Esophagus squamous epithelium (tissue), 5 donors: ENCODE measurements around the gene ADARB2. TPM values are rescaled to one million over a fixed set of nuclear protein-coding genes. Genes with fewer than 3 reads are reported as not detected.

Source experiments
- DNase-seq: peaks from one replicate; lab custom pipeline; 2025; lab: John Stamatoyannopoulos, UW
- H3K27ac ChIP-seq, 4 donors: fragments of 200-600 bp; sonication (generic); one replicate each; pipeline ENCODE4 v1.5.1; 2016 to 2019; ENCODE audit warnings: mild to moderate bottlenecking in 1 of 4
- H3K27me3 ChIP-seq, 4 donors: fragments of 200-600 bp; sonication (generic); 1 replicate in 3 of 4; 2 replicates in 1 of 4; pipeline versions ENCODE4 v1.5.1 to v1.6.0; 2017 to 2021; ENCODE audit warnings: antibody characterized with exemption in 1 of 4
- H3K36me3 ChIP-seq, 3 donors: fragments of 200-600 bp; sonication (generic); one replicate each; pipeline ENCODE4 v1.5.1; 2016 to 2019
- H3K4me1 ChIP-seq, 3 donors: fragments of 200-600 bp; sonication (generic); one replicate each; pipeline ENCODE4 v1.5.1; 2017 to 2019
- H3K4me3 ChIP-seq, 4 donors: fragments of 200-600 bp; sonication (generic); 1 replicate in 3 of 4; 2 replicates in 1 of 4; pipeline ENCODE4 v1.5.1; 2016 to 2019; ENCODE audit warnings: mild to moderate bottlenecking in 2 of 4, moderate library complexity in 1 of 4
- H3K9me3 ChIP-seq, 3 donors: fragments of 200-600 bp; sonication (generic); one replicate each; pipeline ENCODE4 v1.5.1; 2016 to 2019
- POLR2A ChIP-seq, 4 donors: fragments of 450-650 bp; IDR thresholded peaks; one replicate each; pipeline ENCODE4 v1.6.1; 2017; ENCODE audit warnings: antibody characterized with exemption in 4 of 4, mild to moderate bottlenecking in 4 of 4, moderate library complexity in 3 of 4
- WGBS, 2 donors: methylation state at CpG; one replicate each; pipeline ENCODE4 v1.1.5; 2018; 5-methylcytosine and 5-hydroxymethylcytosine counted together
- intact Hi-C: fragments of 100-400 bp; cut with DNase I; formaldehyde crosslinking; loops from one replicate; pipeline ENCODE4 v1.15.0; 2022
- total RNA-seq, 4 donors: library from RNA; depleted of rRNA; stranded (reverse); fragments of >200 nt; gene quantifications; one replicate each; pipeline ENCODE4 v1.1.0, GENCODE V29; 2016
- TF ChIP-seq, protein P1 (sequence below), 6 experiments: fragments of 450-650 bp in 4 of 6; fragments of 200-600 bp in 2 of 6; sonication (generic) in 2 of 6; IDR thresholded peaks; one replicate each; pipeline ENCODE4 v1.5.1; 2016 to 2019; ENCODE audit warnings: antibody characterized with exemption in 6 of 6, mild to moderate bottlenecking in 4 of 6, moderate library complexity in 4 of 6
- donor health status: DM: yes; HTN: yes; CAD: no.

Gene ADARB2
- total RNA-seq, 4 donors from 2014 or later: 0.21 to 3.5 (median 1.5) TPM

DNA sequence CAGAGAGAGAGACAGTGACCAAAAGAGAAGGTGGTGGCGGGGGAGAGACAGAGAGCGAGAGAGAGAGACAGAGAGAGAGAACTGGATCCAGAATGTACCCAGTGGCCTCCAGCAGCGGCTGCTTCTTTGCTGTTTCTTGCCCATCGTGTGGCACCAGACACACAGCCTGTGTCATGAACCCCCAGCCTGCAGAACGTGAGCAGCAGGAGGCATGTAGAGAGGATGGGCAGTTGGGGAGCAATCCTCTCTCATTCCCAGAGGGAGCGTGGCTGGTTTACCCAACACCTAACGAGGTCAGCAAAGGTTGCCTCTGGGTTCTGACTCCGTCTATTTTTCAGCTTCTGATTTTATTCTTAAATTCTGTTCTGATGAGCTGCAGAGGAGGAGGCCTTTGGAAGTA lies 168.1 kb downstream of the ADARB2 start:
- Histone ChIP-seq H3K4me3 (no peak overlapping the region), H3K27me3 (no peaks in the 10 kb centered on the region), H3K36me3 (no peaks in the 10 kb centered on the region), H3K9me3 (no peaks in the 10 kb centered on the region), H3K4me1 (no peaks in the 10 kb centered on the region), H3K27ac (no peak overlapping the region)
- TF ChIP-seq POLR2A (IDR thresholded peaks at IDR 0.05): no peak
- intact Hi-C loops: no loop called here
- DNase-seq: no peak
- WGBS, 2 donors: 70 to 76% methylated on average over 8 of the region's 8 CpGs

DNA sequence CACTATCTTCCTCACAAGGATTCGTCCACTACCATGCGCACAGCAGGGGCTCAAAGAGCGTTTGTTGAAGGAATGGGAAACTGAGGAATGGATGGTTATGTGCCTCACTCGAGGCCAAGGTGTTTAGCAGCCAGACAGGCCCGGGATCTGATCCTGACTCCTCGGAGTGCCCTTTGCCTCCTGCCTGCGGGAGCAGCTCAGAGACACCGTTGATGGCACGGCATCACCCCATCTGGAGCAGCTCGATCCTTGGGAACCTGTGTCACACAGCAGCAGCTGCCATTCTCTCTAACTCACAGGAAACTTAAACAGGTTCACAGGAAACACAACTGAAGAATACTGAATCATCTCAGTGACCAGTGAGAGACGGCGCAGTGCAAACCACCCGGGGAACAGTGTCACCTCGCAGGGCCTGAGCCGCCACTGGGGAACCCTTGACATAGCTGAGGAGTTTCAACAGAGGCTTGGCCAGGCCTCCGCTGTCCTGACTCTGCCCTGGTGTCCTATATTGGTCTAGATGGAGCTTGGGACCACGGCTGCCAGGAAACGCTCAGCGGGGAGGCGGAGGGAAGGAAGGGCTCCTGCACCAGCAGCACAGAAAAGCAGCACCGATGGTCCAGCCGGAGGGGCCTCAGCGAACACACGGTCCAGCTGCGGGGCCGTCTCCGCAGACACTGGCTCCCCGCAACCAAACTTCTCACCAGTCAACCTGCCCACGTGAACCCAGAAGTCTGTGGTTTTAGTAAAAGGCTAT lies 169.4 kb downstream of the ADARB2 start:
- 78 to 85% methylated on average over 7 to 14 of the region's 29 CpGs for WGBS, 2 donors
- intact Hi-C loops: no loop called here
- DNase-seq: no peak
- Histone ChIP-seq H3K4me1 (no peaks in the 10 kb centered on the region), H3K9me3 (no peaks in the 10 kb centered on the region), H3K27me3 (peaks cover 0 to 4% (median 0%) of the 10 kb centered on the region in 4 donors), H3K36me3 (no peaks in the 10 kb centered on the region), H3K4me3 (no peak overlapping the region), H3K27ac (no peak overlapping the region)
- TF ChIP-seq POLR2A (IDR thresholded peaks at IDR 0.05): no peak
- TF ChIP-seq, protein P1, sequence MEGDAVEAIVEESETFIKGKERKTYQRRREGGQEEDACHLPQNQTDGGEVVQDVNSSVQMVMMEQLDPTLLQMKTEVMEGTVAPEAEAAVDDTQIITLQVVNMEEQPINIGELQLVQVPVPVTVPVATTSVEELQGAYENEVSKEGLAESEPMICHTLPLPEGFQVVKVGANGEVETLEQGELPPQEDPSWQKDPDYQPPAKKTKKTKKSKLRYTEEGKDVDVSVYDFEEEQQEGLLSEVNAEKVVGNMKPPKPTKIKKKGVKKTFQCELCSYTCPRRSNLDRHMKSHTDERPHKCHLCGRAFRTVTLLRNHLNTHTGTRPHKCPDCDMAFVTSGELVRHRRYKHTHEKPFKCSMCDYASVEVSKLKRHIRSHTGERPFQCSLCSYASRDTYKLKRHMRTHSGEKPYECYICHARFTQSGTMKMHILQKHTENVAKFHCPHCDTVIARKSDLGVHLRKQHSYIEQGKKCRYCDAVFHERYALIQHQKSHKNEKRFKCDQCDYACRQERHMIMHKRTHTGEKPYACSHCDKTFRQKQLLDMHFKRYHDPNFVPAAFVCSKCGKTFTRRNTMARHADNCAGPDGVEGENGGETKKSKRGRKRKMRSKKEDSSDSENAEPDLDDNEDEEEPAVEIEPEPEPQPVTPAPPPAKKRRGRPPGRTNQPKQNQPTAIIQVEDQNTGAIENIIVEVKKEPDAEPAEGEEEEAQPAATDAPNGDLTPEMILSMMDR (IDR thresholded peaks at IDR 0.05): no peak

DNA sequence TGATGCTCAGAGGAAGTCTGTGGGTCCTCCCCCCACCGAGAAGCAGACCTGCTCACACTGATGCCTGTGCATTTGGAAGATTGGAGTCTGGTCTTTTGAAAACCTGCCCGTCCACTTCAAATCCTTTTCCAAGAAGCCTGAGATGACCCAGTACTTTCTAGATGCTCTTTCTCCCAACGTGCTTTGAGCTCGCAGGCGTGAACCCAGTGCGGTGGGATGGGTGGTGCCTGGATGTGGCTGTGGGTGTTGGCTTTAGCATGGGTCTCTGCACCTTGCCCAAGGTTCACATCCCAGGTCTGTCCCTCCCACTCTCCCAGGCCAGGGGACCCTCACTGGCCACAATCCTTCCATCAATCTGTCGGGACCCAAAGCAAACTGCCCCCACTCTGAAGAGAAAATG lies 170.2 kb downstream of the ADARB2 start:
- TF ChIP-seq, protein P1 (IDR thresholded peaks at IDR 0.05): no peak
- no peak for TF ChIP-seq POLR2A (IDR thresholded peaks at IDR 0.05)
- Histone ChIP-seq H3K9me3 (no peaks in the 10 kb centered on the region), H3K27me3 (peaks cover 0 to 4% (median 0%) of the 10 kb centered on the region in 4 donors), H3K36me3 (no peaks in the 10 kb centered on the region), H3K27ac (no peak overlapping the region), H3K4me3 (no peak overlapping the region), H3K4me1 (no peaks in the 10 kb centered on the region)
- intact Hi-C loops: no loop called here
- no peak for DNase-seq
- 55 to 66% methylated on average over 3 to 6 of the region's 7 CpGs for WGBS, 2 donors

DNA sequence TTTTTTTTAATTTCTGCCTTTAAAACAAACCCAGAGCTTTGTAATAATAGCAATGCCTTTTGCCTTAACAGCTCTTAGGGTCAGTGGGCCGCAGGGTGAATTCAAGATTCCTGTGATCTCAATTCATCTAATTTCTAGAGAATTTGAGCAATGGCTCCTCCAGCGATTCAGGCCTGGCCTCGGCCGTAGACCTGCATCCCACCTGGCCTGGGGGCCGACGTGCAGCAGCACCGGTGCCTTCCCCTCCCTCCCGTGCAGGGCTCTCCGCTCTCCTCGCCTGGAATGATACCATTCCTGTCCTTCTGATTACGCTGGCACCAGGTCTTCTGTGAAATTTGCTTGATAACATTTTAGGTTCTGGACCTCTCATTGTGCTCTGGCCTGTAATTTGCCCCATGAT lies 172.5 kb downstream of the ADARB2 start:
- WGBS, 2 donors: 92 to 96% methylated on average over 9 to 11 of the region's 11 CpGs

DNA sequence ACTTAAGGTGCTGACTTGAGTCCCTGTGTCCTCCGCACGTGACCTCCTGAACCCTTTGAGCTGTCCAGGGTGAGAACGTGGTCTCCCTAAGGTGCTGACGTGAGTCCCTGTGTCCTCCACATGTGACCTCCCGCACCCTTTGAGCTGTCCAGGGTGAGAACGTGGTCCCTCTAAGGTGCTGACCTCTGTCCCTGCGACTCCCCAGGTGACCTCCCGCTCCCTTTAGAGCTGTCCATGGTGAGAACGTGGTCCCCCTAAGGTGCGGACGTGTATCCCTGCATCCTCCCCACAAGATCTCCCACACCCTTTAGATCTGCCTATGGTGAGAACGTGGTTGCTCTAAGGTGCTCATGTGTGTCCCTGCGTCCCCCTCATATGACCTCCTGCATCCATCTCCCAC lies 174.3 kb downstream of the ADARB2 start:
- no peak for DNase-seq
- Histone ChIP-seq H3K36me3 (no peaks in the 10 kb centered on the region), H3K4me3 (no peak overlapping the region), H3K27me3 (peaks cover 0 to 15% (median 0%) of the 10 kb centered on the region in 4 donors), H3K27ac (no peak overlapping the region), H3K4me1 (no peaks in the 10 kb centered on the region), H3K9me3 (no peaks in the 10 kb centered on the region)
- TF ChIP-seq, protein P1 (IDR thresholded peaks at IDR 0.05): no peak
- TF ChIP-seq POLR2A (IDR thresholded peaks at IDR 0.05): no peak
- 80 to 91% methylated on average over 11 to 13 of the region's 13 CpGs for WGBS, 2 donors
- intact Hi-C loops: no loop called here

More for the DNA sequence above, 172.5 kb downstream of the ADARB2 start:
- no peak for DNase-seq
- Histone ChIP-seq H3K9me3 (no peaks in the 10 kb centered on the region), H3K27ac (no peak overlapping the region), H3K4me1 (no peaks in the 10 kb centered on the region), H3K27me3 (peaks cover 0 to 4% (median 0%) of the 10 kb centered on the region in 4 donors), H3K36me3 (no peaks in the 10 kb centered on the region), H3K4me3 (no peak overlapping the region)
- intact Hi-C loops: no loop called here
- TF ChIP-seq, protein P1 (IDR thresholded peaks at IDR 0.05): no peak
- TF ChIP-seq POLR2A (IDR thresholded peaks at IDR 0.05): no peak
